ENCODE measurements around the gene ZNF570. TPM values are rescaled to one million over a fixed set of nuclear protein-coding genes. Genes with fewer than 3 reads are reported as not detected.

ZNF570 gene
- total and polyA plus RNA-seq, 2 of the 13 experiments (the other 11 are each of a cell fraction or from before 2014, with no cell fraction given): 1.0 to 4.4 TPM

- TF ChIP-seq ZNF414 (CRISPR knock-in tag; IDR thresholded peaks at IDR 0.05): no peak
- no peak for TF ChIP-seq NFE2L2 (IDR thresholded peaks at IDR 0.05; ENCODE audit: low read length)
- TF ChIP-seq LRRFIP1 (CRISPR knock-in tag; conservative IDR thresholded peaks at IDR 0.05): no peak
- no peak; the same call in 1 of the 2 replicates for TF ChIP-seq ZNF225 (CRISPR knock-in tag; IDR thresholded peaks at IDR 0.05)
- peak; percentile 81; the same call in 1 of the 2 replicates for TF ChIP-seq SAFB2 (CRISPR knock-in tag; IDR thresholded peaks at IDR 0.05; ENCODE audit: borderline replicate concordance, low read depth)
- no peak for TF ChIP-seq ZKSCAN8 (CRISPR knock-in tag; IDR thresholded peaks at IDR 0.05; ENCODE audit: borderline replicate concordance)
- TF ChIP-seq EZH2 (conservative IDR thresholded peaks at IDR 0.05; ENCODE audit: low read depth, low read length): no peak
- TF ChIP-seq DPF2 (CRISPR knock-in tag; IDR thresholded peaks at IDR 0.05; ENCODE audit: borderline replicate concordance, low read depth): no peak
- peak; percentile 45; the same call in 1 of the 2 replicates for TF ChIP-seq BCL3 (CRISPR knock-in tag; IDR thresholded peaks at IDR 0.05)
- peak; percentile 97 for TF ChIP-seq ZNF770 (CRISPR knock-in tag; IDR thresholded peaks at IDR 0.05)
- peak; percentile 87 for TF ChIP-seq ZFY (CRISPR knock-in tag; IDR thresholded peaks at IDR 0.05)
These were observed at the start of gene ZNF570 (continued) for GRCh38 chr19:37468961-37469777.
